ENCODE data around the gene ARHGEF17.

ARHGEF17 gene

GRCh38 chr11:73390601-73391565, 82.8 kb downstream of the ARHGEF17 start:
- Histone ChIP-seq H3K4me2 (ENCODE audit: low read length) (no peak overlapping the region), H3K27me3 (ENCODE audit: control insufficient read depth, insufficient read depth, low read length) (no peaks in the 10 kb centered on the region), H3K79me2 (no peaks in the 10 kb centered on the region), H3K9ac (no peak overlapping the region), H2AFZ (no peak overlapping the region), H3K9me3 (ENCODE audit: control insufficient read depth, low read length) (no peaks in the 10 kb centered on the region), H3K36me3 (ENCODE audit: control insufficient read depth, insufficient read depth, low read length) (no peaks in the 10 kb centered on the region), H3K4me1 (no peaks in the 10 kb centered on the region), H3K27ac (no peak overlapping the region), H3K4me3 (ENCODE audit: low read depth, low read length) (no peak overlapping the region)
- no peak for TF ChIP-seq CTCF (IDR thresholded peaks at IDR 0.05)

GRCh38 chr11:73391665-73392064, 83.6 kb downstream of the ARHGEF17 start:
- H3K79me2 ChIP-seq = no peaks in the 10 kb centered on the region
- TF ChIP-seq CTCF (IDR thresholded peaks at IDR 0.05) = no peak
- no peak overlapping the region for H3K9ac ChIP-seq

GRCh38 chr11:73392108-73393010, 84.3 kb downstream of the ARHGEF17 start:
- Histone ChIP-seq H3K79me2 (no peaks in the 10 kb centered on the region), H3K9me3 (ENCODE audit: control insufficient read depth, low read length) (no peaks in the 10 kb centered on the region), H2AFZ (no peak overlapping the region), H3K9ac (no peak overlapping the region), H3K4me1 (no peaks in the 10 kb centered on the region), H3K4me2 (ENCODE audit: low read length) (no peak overlapping the region), H3K4me3 (ENCODE audit: low read depth, low read length) (no peak overlapping the region), H3K36me3 (ENCODE audit: control insufficient read depth, insufficient read depth, low read length) (no peaks in the 10 kb centered on the region), H3K27ac (no peak overlapping the region), H3K27me3 (ENCODE audit: control insufficient read depth, insufficient read depth, low read length) (no peaks in the 10 kb centered on the region)
- no peak for TF ChIP-seq CTCF (IDR thresholded peaks at IDR 0.05)

More at GRCh38 chr11:73391665-73392064, 83.6 kb downstream of the ARHGEF17 start:
- H3K4me1 ChIP-seq = no peaks in the 10 kb centered on the region
- H2AFZ ChIP-seq = no peak overlapping the region
- no peaks in the 10 kb centered on the region for H3K36me3 ChIP-seq (ENCODE audit: control insufficient read depth, insufficient read depth, low read length)
- H3K9me3 ChIP-seq (ENCODE audit: control insufficient read depth, low read length) = no peaks in the 10 kb centered on the region
- no peak overlapping the region for H3K4me2 ChIP-seq (ENCODE audit: low read length)
- H3K27ac ChIP-seq = no peak overlapping the region
- no peak overlapping the region for H3K4me3 ChIP-seq (ENCODE audit: low read depth, low read length)
- H3K27me3 ChIP-seq (ENCODE audit: control insufficient read depth, insufficient read depth, low read length) = no peaks in the 10 kb centered on the region

GRCh38 chr11:73393011-73393380, 84.9 kb downstream of the ARHGEF17 start:
- H3K27ac ChIP-seq = no peak overlapping the region

More at GRCh38 chr11:73393011-73393380, 84.9 kb downstream of the ARHGEF17 start:
- Histone ChIP-seq H3K36me3 (ENCODE audit: control insufficient read depth, insufficient read depth, low read length) (no peaks in the 10 kb centered on the region), H3K27me3 (ENCODE audit: control insufficient read depth, insufficient read depth, low read length) (no peaks in the 10 kb centered on the region), H3K4me3 (ENCODE audit: low read depth, low read length) (no peak overlapping the region), H2AFZ (no peak overlapping the region), H3K4me1 (no peaks in the 10 kb centered on the region), H3K79me2 (no peaks in the 10 kb centered on the region), H3K4me2 (ENCODE audit: low read length) (no peak overlapping the region), H3K9me3 (ENCODE audit: control insufficient read depth, low read length) (no peaks in the 10 kb centered on the region), H3K9ac (no peak overlapping the region)
- TF ChIP-seq CTCF (IDR thresholded peaks at IDR 0.05) = no peak

Data from parathyroid adenoma (tissue), 2 donors.